Right lobe of liver (tissue), 4 donors: ENCODE data around the gene RASSF4.

ENCODE experiments used
- POLR2A ChIP-seq: fragments of 450-650 bp; IDR thresholded peaks from one replicate; pipeline ENCODE4 v1.6.1; 2017; ENCODE audit warnings: antibody characterized with exemption, mild to moderate bottlenecking
- TF ChIP-seq, protein P1 (sequence below), 4 donors: fragments of 200-600 bp in 3 of 4; fragments of 450-650 bp in 1 of 4; IDR thresholded peaks; one replicate each; pipeline versions ENCODE4 v1.5.1 to v1.8.0; 2016 to 2022; ENCODE audit warnings: antibody characterized with exemption in 4 of 4, mild to moderate bottlenecking in 2 of 4
- donor health status: DM: no; HTN: no; CAD: no.
- donor health status: DM: no; HTN: no; CAD: no.
- donor health status: DM: no; HTN: yes; CAD: no.

DNA sequence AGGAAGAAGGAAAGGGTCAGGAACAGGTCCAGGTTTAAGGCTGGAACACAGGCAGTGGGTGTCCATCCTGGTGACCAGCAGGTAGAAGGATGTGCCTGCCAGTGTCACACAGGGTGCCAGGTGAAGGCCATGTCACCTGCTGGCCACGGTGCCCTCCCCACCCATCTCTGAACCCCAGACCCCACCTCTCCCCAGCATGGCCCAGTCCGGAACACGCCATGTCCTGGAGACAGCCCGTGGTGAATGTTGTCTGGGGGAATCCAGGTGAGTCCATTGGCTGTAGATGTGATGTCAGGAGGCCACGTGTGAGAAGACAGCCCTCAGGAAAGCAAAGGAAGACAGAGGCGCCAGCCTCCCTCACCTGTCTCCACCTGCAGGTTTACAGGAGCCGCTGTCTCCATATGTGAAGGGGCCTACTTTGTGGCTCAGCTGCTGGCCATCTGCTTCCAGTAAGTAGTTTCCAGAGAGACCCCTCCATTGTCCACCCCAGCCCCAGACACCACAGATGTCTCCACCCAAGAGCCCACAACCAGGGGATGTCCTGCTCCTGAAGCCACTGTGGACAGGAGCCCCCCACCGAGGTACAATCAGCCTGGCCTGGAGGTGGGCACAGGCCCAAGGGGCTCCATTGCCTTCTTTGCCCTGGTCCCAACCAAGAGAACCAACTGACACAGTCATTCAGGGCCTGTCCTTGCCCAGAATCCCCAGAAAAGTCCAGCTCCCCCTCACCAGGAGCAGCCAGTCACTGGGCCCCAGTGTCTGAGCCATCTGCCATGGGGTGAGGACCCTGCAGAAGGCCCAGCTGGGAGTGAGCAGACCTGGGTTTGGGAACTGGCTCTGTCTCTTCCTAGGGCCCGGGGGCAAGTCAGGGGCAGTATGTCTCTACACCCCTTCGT lies 27.7 kb upstream of the RASSF4 start:
- no peak for TF ChIP-seq POLR2A
- TF ChIP-seq, protein P1, sequence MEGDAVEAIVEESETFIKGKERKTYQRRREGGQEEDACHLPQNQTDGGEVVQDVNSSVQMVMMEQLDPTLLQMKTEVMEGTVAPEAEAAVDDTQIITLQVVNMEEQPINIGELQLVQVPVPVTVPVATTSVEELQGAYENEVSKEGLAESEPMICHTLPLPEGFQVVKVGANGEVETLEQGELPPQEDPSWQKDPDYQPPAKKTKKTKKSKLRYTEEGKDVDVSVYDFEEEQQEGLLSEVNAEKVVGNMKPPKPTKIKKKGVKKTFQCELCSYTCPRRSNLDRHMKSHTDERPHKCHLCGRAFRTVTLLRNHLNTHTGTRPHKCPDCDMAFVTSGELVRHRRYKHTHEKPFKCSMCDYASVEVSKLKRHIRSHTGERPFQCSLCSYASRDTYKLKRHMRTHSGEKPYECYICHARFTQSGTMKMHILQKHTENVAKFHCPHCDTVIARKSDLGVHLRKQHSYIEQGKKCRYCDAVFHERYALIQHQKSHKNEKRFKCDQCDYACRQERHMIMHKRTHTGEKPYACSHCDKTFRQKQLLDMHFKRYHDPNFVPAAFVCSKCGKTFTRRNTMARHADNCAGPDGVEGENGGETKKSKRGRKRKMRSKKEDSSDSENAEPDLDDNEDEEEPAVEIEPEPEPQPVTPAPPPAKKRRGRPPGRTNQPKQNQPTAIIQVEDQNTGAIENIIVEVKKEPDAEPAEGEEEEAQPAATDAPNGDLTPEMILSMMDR (IDR thresholded peaks at IDR 0.05), result no peak
